Measurements from ENCODE around the gene CBLL1. TPM values are rescaled to one million over a fixed set of nuclear protein-coding genes. Genes with fewer than 3 reads are reported as not detected.

The CBLL1 gene
- total RNA-seq, 1 experiment from 2014 or later, result 39.1 TPM

DNA sequence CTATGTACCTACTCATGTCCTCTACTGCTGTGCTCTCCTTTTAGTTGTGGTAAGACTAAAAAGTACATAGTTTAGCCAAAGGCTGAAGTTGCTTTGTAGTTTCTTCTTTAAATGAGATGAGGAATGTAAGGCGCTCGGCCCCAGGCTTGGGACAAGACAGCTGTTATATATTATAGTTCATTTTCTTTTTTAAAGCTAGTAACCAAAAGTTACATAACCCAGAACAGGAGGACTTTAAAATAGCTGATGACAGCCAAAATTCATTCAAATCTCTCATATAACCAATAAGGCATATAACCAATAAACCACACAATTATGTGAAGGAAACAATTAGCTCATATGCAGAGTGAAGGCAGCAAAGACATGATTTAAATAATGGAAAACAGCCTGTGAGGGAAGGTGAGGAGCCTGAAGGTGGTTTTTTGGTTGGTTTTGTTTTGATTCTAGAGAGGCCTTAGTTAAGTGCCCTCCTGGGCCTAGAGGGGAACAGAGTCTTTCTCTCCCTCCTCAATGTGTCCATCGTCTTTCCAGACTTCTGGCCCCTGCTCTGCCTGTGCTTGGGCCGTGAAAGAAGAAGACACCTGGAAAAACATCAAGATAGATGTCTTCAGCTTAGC lies 47.5 kb upstream of the CBLL1 start:
- no peak overlapping the region for H3K4me3 ChIP-seq (ENCODE audit: low read depth, low read length)
- H3K4me1 ChIP-seq, result no peaks in the 10 kb centered on the region
- peaks cover 22% of the 10 kb centered on the region for H3K27me3 Mint-ChIP-seq (ENCODE audit: insufficient read depth, unreplicated experiment)
- CTCF ChIA-PET, result no interaction called here
- no peak for DNase-seq
- H3K9me3 ChIP-seq, result no peaks in the 10 kb centered on the region
- TF ChIP-seq, protein P1, sequence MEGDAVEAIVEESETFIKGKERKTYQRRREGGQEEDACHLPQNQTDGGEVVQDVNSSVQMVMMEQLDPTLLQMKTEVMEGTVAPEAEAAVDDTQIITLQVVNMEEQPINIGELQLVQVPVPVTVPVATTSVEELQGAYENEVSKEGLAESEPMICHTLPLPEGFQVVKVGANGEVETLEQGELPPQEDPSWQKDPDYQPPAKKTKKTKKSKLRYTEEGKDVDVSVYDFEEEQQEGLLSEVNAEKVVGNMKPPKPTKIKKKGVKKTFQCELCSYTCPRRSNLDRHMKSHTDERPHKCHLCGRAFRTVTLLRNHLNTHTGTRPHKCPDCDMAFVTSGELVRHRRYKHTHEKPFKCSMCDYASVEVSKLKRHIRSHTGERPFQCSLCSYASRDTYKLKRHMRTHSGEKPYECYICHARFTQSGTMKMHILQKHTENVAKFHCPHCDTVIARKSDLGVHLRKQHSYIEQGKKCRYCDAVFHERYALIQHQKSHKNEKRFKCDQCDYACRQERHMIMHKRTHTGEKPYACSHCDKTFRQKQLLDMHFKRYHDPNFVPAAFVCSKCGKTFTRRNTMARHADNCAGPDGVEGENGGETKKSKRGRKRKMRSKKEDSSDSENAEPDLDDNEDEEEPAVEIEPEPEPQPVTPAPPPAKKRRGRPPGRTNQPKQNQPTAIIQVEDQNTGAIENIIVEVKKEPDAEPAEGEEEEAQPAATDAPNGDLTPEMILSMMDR (IDR thresholded peaks at IDR 0.05; ENCODE audit: insufficient read depth in 1 of 2, low read depth in 1 of 2, low read length in 1 of 2, severe bottlenecking in 1 of 2, unreplicated experiment in 1 of 2), result no peak
- intact Hi-C loops (cut with micrococcal nuclease; ENCODE audit: unreplicated experiment), result no loop called here
- H3K36me3 ChIP-seq (ENCODE audit: control insufficient read depth, insufficient read depth, low read length), result no peaks in the 10 kb centered on the region
- no peak overlapping the region for H3K27ac Mint-ChIP-seq (ENCODE audit: unreplicated experiment)
- peaks cover 2% of the 10 kb centered on the region; the same call in 1 of the 2 replicates for H3K27me3 ChIP-seq (replicated peaks; ENCODE audit: control insufficient read depth, insufficient read depth, low read length)
- H3K4me1 Mint-ChIP-seq (ENCODE audit: low read depth, unreplicated experiment), result no peaks in the 10 kb centered on the region
- no peaks in the 10 kb centered on the region for H3K9me3 Mint-ChIP-seq (ENCODE audit: unreplicated experiment)
- BruUV-seq (replicated peaks), result no TSS peak
- H3K36me3 Mint-ChIP-seq (ENCODE audit: insufficient read depth, unreplicated experiment), result no peaks in the 10 kb centered on the region
- POLR2A ChIA-PET, result no interaction called here
- no peak overlapping the region for H3K4me3 Mint-ChIP-seq (ENCODE audit: unreplicated experiment)

DNA sequence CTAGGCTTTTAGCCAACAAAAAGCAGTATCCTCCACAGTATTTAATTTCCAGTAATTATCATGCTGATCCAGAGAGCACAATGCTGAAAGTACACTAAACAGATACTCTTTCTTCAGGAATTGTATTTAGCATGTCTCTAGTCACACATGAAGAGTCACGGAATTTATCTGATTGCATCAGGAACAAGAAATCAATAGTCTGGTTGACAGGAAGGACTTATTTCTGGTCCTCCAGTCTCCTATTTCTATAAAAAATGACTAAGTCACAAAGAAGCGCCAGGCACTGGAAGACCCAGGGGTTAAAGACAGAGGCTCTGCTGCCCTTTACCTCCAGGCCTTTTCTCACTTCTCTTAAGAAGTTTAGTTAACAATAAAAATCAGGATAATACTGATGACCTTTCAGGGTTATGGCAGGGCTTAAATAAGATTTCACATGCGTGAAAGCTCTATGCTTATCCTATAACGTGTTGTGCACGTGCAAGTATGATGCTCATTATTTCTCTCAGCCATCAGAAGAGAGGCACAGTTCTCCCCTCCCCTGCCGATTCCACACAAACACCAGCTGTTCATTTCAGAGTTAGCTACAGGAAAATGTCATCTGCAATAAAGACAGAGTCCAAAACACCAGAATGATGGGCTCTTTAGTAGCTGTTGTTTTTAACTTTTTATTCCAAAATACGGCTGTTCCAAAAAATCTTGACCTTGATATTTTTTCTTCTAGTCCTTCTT lies 46.5 kb upstream of the CBLL1 start:
- no peaks in the 10 kb centered on the region for H3K36me3 ChIP-seq (ENCODE audit: control insufficient read depth, insufficient read depth, low read length)
- H3K4me1 ChIP-seq, result no peaks in the 10 kb centered on the region
- DNase-seq, result no peak
- ChIA-PET POLR2A (no interaction called here), CTCF (interaction anchor here (0.9 kb wide), 1 partner anchor 177 kb away, joined by 4 read pairs; no protein-coding TSS in a partner anchor)
- no peak overlapping the region for H3K4me3 ChIP-seq (ENCODE audit: low read depth, low read length)
- intact Hi-C loops (cut with micrococcal nuclease; ENCODE audit: unreplicated experiment), result no loop called here
- BruUV-seq (replicated peaks), result no TSS peak
- no peaks in the 10 kb centered on the region for H3K36me3 Mint-ChIP-seq (ENCODE audit: insufficient read depth, unreplicated experiment)
- H3K27me3 Mint-ChIP-seq (ENCODE audit: insufficient read depth, unreplicated experiment), result peaks cover 26% of the 10 kb centered on the region
- H3K4me1 Mint-ChIP-seq (ENCODE audit: low read depth, unreplicated experiment), result no peaks in the 10 kb centered on the region
- H3K27me3 ChIP-seq (replicated peaks; ENCODE audit: control insufficient read depth, insufficient read depth, low read length), result no peaks in the 10 kb centered on the region
- H3K9me3 Mint-ChIP-seq (ENCODE audit: unreplicated experiment), result no peaks in the 10 kb centered on the region
- no peak overlapping the region for H3K4me3 Mint-ChIP-seq (ENCODE audit: unreplicated experiment)
- TF ChIP-seq, protein P1 (IDR thresholded peaks at IDR 0.05; ENCODE audit: insufficient read depth in 1 of 2, low read depth in 1 of 2, low read length in 1 of 2, severe bottlenecking in 1 of 2, unreplicated experiment in 1 of 2), result no peak
- no peak overlapping the region for H3K27ac Mint-ChIP-seq (ENCODE audit: unreplicated experiment)
- no peaks in the 10 kb centered on the region for H3K9me3 ChIP-seq

- Mint-ChIP-seq H3K27ac (ENCODE audit: unreplicated experiment) (no peak overlapping the region), H3K4me1 (ENCODE audit: low read depth, unreplicated experiment) (no peaks in the 10 kb centered on the region), H3K9me3 (ENCODE audit: unreplicated experiment) (no peaks in the 10 kb centered on the region), H3K4me3 (ENCODE audit: unreplicated experiment) (no peak overlapping the region), H3K36me3 (ENCODE audit: insufficient read depth, unreplicated experiment) (no peaks in the 10 kb centered on the region), H3K27me3 (ENCODE audit: insufficient read depth, unreplicated experiment) (peaks cover 19% of the 10 kb centered on the region)
- H3K9me3 ChIP-seq, result no peaks in the 10 kb centered on the region
- intact Hi-C loops (cut with micrococcal nuclease; ENCODE audit: unreplicated experiment), result no loop called here
- H3K27me3 ChIP-seq (replicated peaks; ENCODE audit: control insufficient read depth, insufficient read depth, low read length), result no peaks in the 10 kb centered on the region
- CTCF ChIA-PET, result no interaction called here
- no peak for DNase-seq
- no peak overlapping the region for H3K4me3 ChIP-seq (ENCODE audit: low read depth, low read length)
- POLR2A ChIA-PET, result no interaction called here
- BruUV-seq (replicated peaks), result no TSS peak
- no peaks in the 10 kb centered on the region for H3K4me1 ChIP-seq
- TF ChIP-seq, protein P1 (IDR thresholded peaks at IDR 0.05; ENCODE audit: insufficient read depth in 1 of 2, low read depth in 1 of 2, low read length in 1 of 2, severe bottlenecking in 1 of 2, unreplicated experiment in 1 of 2), result no peak
- H3K36me3 ChIP-seq (ENCODE audit: control insufficient read depth, insufficient read depth, low read length), result no peaks in the 10 kb centered on the region
Observed at GRCh38 chr7:107700570-107700969, 43.4 kb upstream of the CBLL1 start.
